ENCODE data around the gene CAMLG. TPM values are rescaled to one million over a fixed set of nuclear protein-coding genes. Genes with fewer than 3 reads are reported as not detected.
"Not testable (repeated sequence)": the region's sequence is repeated elsewhere in the genome, so short reads cannot be mapped to it uniquely, and the experiment has no call there.

Gene CAMLG
- total and polyA plus RNA-seq, 9 donors = 40.7 to 58.5 (median 54.7) TPM

GRCh38 chr5:134767528-134768291, 29.4 kb downstream of the CAMLG start:
- H3K27me3 ChIP-seq (ENCODE audit: control insufficient read depth, insufficient read depth, low read length); H3K4me3 ChIP-seq (ENCODE audit: low read length); DNase-seq; H3K4me1 ChIP-seq (ENCODE audit: control insufficient read depth, insufficient read depth, low read length); H3K27ac ChIP-seq (ENCODE audit: low read length); H3K9me3 ChIP-seq (replicated peaks; ENCODE audit: control insufficient read depth, low read depth, low read length): not testable (repeated sequence)
- H3K36me3 ChIP-seq (ENCODE audit: control insufficient read depth, insufficient read depth, low read length) = peaks cover 56% of the 10 kb centered on the region
- WGBS (ENCODE audit: insufficient coverage) = 96% methylated on average over 9 of the region's 21 CpGs

DNA sequence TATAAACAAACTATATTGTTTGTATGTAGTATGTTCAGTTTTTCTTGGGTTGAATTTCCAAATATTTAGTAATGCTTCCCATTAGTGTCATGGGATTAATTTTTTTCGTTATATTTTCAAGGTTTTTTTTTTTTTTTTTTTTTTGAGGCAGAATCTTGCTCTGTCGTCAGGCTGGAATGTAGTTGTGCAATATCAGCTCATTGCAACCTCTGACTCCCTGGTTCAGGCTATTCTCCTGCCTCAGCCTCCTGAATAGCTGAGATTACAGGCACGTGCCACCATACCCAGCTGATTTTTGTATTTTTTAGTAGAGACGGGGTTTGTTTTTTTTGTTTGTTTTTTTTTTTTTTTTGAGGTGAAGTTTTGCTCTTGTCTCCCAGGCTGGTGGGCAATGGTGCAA, 30.9 kb downstream of the CAMLG start:
- H3K4me1 ChIP-seq (ENCODE audit: control insufficient read depth, insufficient read depth, low read length) = no peaks in the 10 kb centered on the region
- DNase-seq = no peak
- WGBS (ENCODE audit: insufficient coverage) = no CpG with 5 or more reads among the region's 4 CpGs
- no peaks in the 10 kb centered on the region for H3K9me3 ChIP-seq (replicated peaks; ENCODE audit: control insufficient read depth, low read depth, low read length)
- no peak overlapping the region for H3K4me3 ChIP-seq (ENCODE audit: low read length)
- no peak overlapping the region for H3K27ac ChIP-seq (ENCODE audit: low read length)
- H3K36me3 ChIP-seq (ENCODE audit: control insufficient read depth, insufficient read depth, low read length) = peaks cover 56% of the 10 kb centered on the region
- H3K27me3 ChIP-seq (ENCODE audit: control insufficient read depth, insufficient read depth, low read length) = no peaks in the 10 kb centered on the region

DNA sequence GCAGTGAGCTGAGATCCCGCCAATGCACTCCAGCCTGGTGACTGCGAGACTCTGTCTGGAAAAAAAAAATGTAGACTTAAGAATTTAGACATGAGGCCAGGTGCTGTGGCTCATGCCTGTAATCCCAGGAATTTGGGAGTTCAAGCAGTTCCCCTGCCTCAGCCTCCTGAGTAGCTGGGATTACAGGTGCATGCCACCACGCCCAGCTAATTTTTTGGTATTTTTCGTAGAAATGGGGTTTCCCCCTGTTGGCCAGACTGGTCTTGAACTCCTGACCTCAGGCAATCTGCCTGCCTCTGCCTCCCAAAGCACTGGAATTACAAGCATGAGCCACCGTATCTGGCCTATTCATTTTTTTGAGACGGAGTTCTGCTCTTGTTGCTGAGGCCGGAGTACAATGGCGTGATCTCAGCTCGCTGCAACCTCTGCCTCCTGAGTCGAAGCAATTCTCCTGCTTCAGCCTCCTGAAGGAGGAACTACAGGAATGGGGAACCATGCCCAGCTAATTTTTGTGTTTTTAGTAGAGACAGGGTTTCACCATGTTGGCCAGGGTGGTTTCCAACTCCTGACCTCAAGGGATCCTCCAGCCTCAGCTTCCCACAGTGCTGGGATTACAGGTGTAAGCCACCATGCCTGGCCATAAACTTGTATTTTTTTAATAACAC, 34.2 kb downstream of the CAMLG start:
- Histone ChIP-seq H3K36me3 (ENCODE audit: control insufficient read depth, insufficient read depth, low read length) (peaks cover 56% of the 10 kb centered on the region), H3K9me3 (replicated peaks; ENCODE audit: control insufficient read depth, low read depth, low read length) (no peaks in the 10 kb centered on the region), H3K4me1 (ENCODE audit: control insufficient read depth, insufficient read depth, low read length) (no peaks in the 10 kb centered on the region), H3K4me3 (ENCODE audit: low read length) (no peak overlapping the region), H3K27me3 (ENCODE audit: control insufficient read depth, insufficient read depth, low read length) (no peaks in the 10 kb centered on the region), H3K27ac (ENCODE audit: low read length) (no peak overlapping the region)
- 86% methylated on average over 10 of the region's 10 CpGs for WGBS (ENCODE audit: insufficient coverage)
- DNase-seq = no peak

GRCh38 chr5:134777366-134777765, 39.0 kb downstream of the CAMLG start:
- H3K36me3 ChIP-seq (ENCODE audit: control insufficient read depth, insufficient read depth, low read length) = peaks cover 63% of the 10 kb centered on the region
- no peaks in the 10 kb centered on the region for H3K4me1 ChIP-seq (ENCODE audit: control insufficient read depth, insufficient read depth, low read length)
- DNase-seq = no peak
- no peak overlapping the region for H3K4me3 ChIP-seq (ENCODE audit: low read length)
- 100% methylated on average over 1 of the region's 2 CpGs for WGBS (ENCODE audit: insufficient coverage)
- H3K27me3 ChIP-seq (ENCODE audit: control insufficient read depth, insufficient read depth, low read length) = no peaks in the 10 kb centered on the region
- H3K9me3 ChIP-seq (replicated peaks; ENCODE audit: control insufficient read depth, low read depth, low read length) = no peaks in the 10 kb centered on the region
- H3K27ac ChIP-seq (ENCODE audit: low read length) = no peak overlapping the region

DNA sequence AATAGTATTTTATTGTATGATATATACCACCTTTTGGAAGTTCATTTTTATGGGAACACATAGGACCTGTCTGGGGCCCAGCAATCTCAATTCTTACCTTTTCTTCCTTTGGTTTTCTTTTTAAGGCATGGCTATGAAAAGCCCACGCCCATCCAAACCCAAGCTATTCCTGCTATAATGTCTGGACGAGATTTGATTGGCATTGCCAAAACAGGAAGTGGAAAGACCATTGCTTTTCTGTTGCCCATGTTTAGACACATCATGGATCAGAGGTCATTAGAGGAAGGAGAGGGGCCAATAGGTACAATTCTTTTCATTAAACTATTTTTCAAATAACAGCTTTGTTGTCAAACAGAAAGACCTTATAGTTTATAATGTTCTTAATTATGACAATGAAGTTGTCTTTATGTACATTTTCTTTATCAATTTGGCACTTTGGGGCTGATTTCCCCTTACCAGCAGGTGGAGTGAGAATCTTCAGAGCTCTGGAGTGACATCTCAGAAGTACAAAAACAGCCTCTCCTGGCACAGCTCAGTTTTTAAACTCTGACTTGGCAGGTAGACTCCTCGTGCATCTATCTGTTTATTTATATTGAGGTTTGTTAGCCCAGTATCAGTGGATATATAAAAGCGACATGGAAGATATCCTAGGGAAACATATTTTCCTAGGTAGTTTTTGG, 46.0 kb downstream of the CAMLG start:
- Histone ChIP-seq H3K4me3 (ENCODE audit: low read length) (no peak overlapping the region), H3K36me3 (ENCODE audit: control insufficient read depth, insufficient read depth, low read length) (peaks cover 61% of the 10 kb centered on the region), H3K27ac (ENCODE audit: low read length) (no peak overlapping the region), H3K4me1 (ENCODE audit: control insufficient read depth, insufficient read depth, low read length) (no peaks in the 10 kb centered on the region), H3K27me3 (ENCODE audit: control insufficient read depth, insufficient read depth, low read length) (no peaks in the 10 kb centered on the region), H3K9me3 (replicated peaks; ENCODE audit: control insufficient read depth, low read depth, low read length) (no peaks in the 10 kb centered on the region)
- DNase-seq = peak; percentile 5
- WGBS (ENCODE audit: insufficient coverage) = no CpG with 5 or more reads among the region's 4 CpGs

- WGBS (ENCODE audit: insufficient coverage) = no CpG with 5 or more reads among the region's 3 CpGs
- DNase-seq = no peak
- H3K36me3 ChIP-seq (ENCODE audit: control insufficient read depth, insufficient read depth, low read length) = peaks cover 57% of the 10 kb centered on the region
- H3K4me1 ChIP-seq (ENCODE audit: control insufficient read depth, insufficient read depth, low read length) = no peaks in the 10 kb centered on the region
- no peak overlapping the region for H3K4me3 ChIP-seq (ENCODE audit: low read length)
- no peaks in the 10 kb centered on the region for H3K27me3 ChIP-seq (ENCODE audit: control insufficient read depth, insufficient read depth, low read length)
- no peak overlapping the region for H3K27ac ChIP-seq (ENCODE audit: low read length)
- no peaks in the 10 kb centered on the region for H3K9me3 ChIP-seq (replicated peaks; ENCODE audit: control insufficient read depth, low read depth, low read length)
Measured at GRCh38 chr5:134784946-134785620, 46.7 kb downstream of the CAMLG start.

GRCh38 chr5:134787692-134788091, 49.3 kb downstream of the CAMLG start:
- H3K27me3 ChIP-seq (ENCODE audit: control insufficient read depth, insufficient read depth, low read length) = no peaks in the 10 kb centered on the region
- 100% methylated on average over 1 of the region's 1 CpG for WGBS (ENCODE audit: insufficient coverage)
- H3K4me3 ChIP-seq (ENCODE audit: low read length) = no peak overlapping the region
- H3K4me1 ChIP-seq (ENCODE audit: control insufficient read depth, insufficient read depth, low read length) = no peaks in the 10 kb centered on the region
- DNase-seq = no peak
- H3K9me3 ChIP-seq (replicated peaks; ENCODE audit: control insufficient read depth, low read depth, low read length) = no peaks in the 10 kb centered on the region
- no peak overlapping the region for H3K27ac ChIP-seq (ENCODE audit: low read length)
- H3K36me3 ChIP-seq (ENCODE audit: control insufficient read depth, insufficient read depth, low read length) = peaks cover 52% of the 10 kb centered on the region

DNA sequence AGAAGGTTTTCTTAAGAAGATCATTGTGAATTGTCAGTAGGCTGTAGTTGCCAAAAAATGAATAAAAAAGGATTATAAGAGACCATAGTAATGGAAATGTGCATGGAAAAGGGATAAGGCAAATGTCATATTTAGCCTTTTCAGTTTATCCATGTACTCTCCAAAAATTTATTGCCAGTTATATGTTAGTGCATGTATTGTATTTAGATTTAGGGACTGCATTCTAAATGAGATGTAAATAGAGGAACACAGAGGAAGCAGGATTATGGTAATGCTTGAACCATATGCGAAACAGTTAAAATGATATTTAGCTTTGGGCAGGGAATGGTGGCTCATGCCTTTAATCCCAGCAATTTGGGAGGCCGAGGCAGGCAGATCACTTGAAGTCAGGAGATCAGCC, 53.2 kb downstream of the CAMLG start:
- Histone ChIP-seq H3K4me3 (ENCODE audit: low read length) (no peak overlapping the region), H3K27ac (ENCODE audit: low read length) (no peak overlapping the region), H3K4me1 (ENCODE audit: control insufficient read depth, insufficient read depth, low read length) (no peaks in the 10 kb centered on the region), H3K27me3 (ENCODE audit: control insufficient read depth, insufficient read depth, low read length) (no peaks in the 10 kb centered on the region), H3K36me3 (ENCODE audit: control insufficient read depth, insufficient read depth, low read length) (peaks cover 55% of the 10 kb centered on the region), H3K9me3 (replicated peaks; ENCODE audit: control insufficient read depth, low read depth, low read length) (no peaks in the 10 kb centered on the region)
- 94% methylated on average over 2 of the region's 2 CpGs for WGBS (ENCODE audit: insufficient coverage)
- no peak for DNase-seq

DNA sequence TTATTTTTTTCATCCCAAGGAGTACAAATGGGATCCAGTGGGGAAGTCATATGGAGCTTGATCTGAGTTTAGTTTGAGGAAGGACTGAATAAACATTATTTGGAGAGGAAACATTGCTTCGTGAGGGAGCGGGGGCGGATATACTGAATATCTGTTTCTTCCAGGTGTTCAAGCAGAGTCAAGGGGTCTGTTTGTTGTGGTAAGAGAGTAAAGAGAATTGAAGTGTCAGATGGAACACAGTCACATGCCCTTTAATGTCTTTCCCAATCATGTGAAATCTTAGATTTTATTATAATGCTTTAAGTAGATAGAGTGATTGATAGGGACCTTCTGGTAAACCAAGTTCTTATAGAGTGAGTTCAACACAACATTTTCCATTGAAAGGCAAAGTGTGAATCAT, 53.9 kb downstream of the CAMLG start:
- no peaks in the 10 kb centered on the region for H3K4me1 ChIP-seq (ENCODE audit: control insufficient read depth, insufficient read depth, low read length)
- H3K36me3 ChIP-seq (ENCODE audit: control insufficient read depth, insufficient read depth, low read length) = peaks cover 51% of the 10 kb centered on the region
- DNase-seq = no peak
- H3K27ac ChIP-seq (ENCODE audit: low read length) = no peak overlapping the region
- 94% methylated on average over 3 of the region's 3 CpGs for WGBS (ENCODE audit: insufficient coverage)
- no peaks in the 10 kb centered on the region for H3K27me3 ChIP-seq (ENCODE audit: control insufficient read depth, insufficient read depth, low read length)
- no peaks in the 10 kb centered on the region for H3K9me3 ChIP-seq (replicated peaks; ENCODE audit: control insufficient read depth, low read depth, low read length)
- H3K4me3 ChIP-seq (ENCODE audit: low read length) = no peak overlapping the region

GRCh38 chr5:134793111-134793510, 54.8 kb downstream of the CAMLG start:
- WGBS (ENCODE audit: insufficient coverage) = 100% methylated on average over 2 of the region's 4 CpGs
- H3K36me3 ChIP-seq (ENCODE audit: control insufficient read depth, insufficient read depth, low read length) = peaks cover 51% of the 10 kb centered on the region

More at GRCh38 chr5:134793111-134793510, 54.8 kb downstream of the CAMLG start:
- Histone ChIP-seq H3K9me3 (replicated peaks; ENCODE audit: control insufficient read depth, low read depth, low read length) (no peaks in the 10 kb centered on the region), H3K27ac (ENCODE audit: low read length) (no peak overlapping the region), H3K4me3 (ENCODE audit: low read length) (no peak overlapping the region), H3K27me3 (ENCODE audit: control insufficient read depth, insufficient read depth, low read length) (no peaks in the 10 kb centered on the region), H3K4me1 (ENCODE audit: control insufficient read depth, insufficient read depth, low read length) (no peaks in the 10 kb centered on the region)
- DNase-seq = no peak

Measured in muscle of leg (tissue), 11 donors.